ENCODE measurements around the gene GPR33. TPM values are rescaled to one million over a fixed set of nuclear protein-coding genes. Genes with fewer than 3 reads are reported as not detected.

The GPR33 gene
- total and polyA plus RNA-seq, 2 experiments from 2014 or later, result not detected

DNA sequence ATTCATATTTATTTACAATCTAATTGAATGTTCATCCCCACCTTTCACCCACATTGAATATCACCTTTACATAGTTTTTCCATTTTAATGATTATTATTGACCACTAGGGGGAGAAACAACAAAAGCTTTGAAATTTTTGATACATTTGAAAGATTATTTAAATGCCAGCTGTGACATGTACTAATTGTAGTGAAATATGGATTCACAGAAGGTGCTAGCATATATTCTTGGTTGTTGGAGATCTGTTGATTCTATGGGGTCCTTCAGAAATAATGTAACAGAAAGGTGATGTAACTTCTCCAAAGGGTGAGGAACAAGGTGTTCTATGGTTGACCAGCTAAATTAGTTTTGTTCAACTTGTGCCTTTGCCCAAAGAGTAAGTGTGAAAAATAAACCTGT, 22.4 kb upstream of the GPR33 start:
- DNase-seq (ENCODE audit: low spot score), result no peak

DNA sequence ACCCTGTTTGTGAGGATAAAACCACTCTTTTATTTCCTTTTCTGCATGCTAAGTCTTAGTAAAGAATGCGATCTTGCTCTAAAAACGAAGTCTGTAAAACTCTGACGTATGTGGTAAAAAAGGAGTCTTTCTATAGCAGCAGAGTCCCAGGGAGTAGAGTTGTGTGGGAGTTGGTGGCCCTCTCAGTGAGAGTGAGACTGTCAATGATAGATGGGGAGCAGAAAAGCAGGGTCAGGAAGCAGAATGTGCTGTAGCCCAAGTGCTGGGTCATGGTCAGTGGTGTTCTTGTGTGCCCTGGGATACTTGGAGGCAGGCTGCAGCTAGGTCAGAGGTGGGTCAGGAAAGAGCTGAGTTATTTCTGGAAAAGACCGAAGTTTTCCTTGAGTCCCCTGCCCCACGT, 20.3 kb upstream of the GPR33 start:
- TF ChIP-seq EZH2 (IDR thresholded peaks at IDR 0.05; ENCODE audit: borderline replicate concordance), result no peak
- TF ChIP-seq, protein P1, sequence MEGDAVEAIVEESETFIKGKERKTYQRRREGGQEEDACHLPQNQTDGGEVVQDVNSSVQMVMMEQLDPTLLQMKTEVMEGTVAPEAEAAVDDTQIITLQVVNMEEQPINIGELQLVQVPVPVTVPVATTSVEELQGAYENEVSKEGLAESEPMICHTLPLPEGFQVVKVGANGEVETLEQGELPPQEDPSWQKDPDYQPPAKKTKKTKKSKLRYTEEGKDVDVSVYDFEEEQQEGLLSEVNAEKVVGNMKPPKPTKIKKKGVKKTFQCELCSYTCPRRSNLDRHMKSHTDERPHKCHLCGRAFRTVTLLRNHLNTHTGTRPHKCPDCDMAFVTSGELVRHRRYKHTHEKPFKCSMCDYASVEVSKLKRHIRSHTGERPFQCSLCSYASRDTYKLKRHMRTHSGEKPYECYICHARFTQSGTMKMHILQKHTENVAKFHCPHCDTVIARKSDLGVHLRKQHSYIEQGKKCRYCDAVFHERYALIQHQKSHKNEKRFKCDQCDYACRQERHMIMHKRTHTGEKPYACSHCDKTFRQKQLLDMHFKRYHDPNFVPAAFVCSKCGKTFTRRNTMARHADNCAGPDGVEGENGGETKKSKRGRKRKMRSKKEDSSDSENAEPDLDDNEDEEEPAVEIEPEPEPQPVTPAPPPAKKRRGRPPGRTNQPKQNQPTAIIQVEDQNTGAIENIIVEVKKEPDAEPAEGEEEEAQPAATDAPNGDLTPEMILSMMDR (IDR thresholded peaks at IDR 0.05; ENCODE audit: poor library complexity), result no peak
- TF ChIP-seq EZH2phosphoT487 (IDR thresholded peaks at IDR 0.05; ENCODE audit: low read depth, severe bottlenecking, unreplicated experiment), result no peak
- H3K27me3 ChIP-seq, result no peaks in the 10 kb centered on the region
- H3K36me3 ChIP-seq (replicated peaks; ENCODE audit: insufficient read depth, low read depth), result no peaks in the 10 kb centered on the region
- H3K4me3 ChIP-seq, result no peak overlapping the region
- WGBS (ENCODE audit: low lambda C conversion rate, missing lambda C conversion rate), result 71% methylated on average over 5 of the region's 5 CpGs
- DNase-seq (ENCODE audit: low spot score), result no peak
- H3K4me1 ChIP-seq (ENCODE audit: insufficient read depth), result no peaks in the 10 kb centered on the region
- H3K79me2 ChIP-seq, result no peaks in the 10 kb centered on the region
- no peak overlapping the region for H3K4me2 ChIP-seq
- H3K9me2 ChIP-seq (replicated peaks; ENCODE audit: insufficient read depth), result no peaks in the 10 kb centered on the region
- H3K9me3 ChIP-seq (ENCODE audit: low read depth), result no peaks in the 10 kb centered on the region
- H2AFZ ChIP-seq, result no peak overlapping the region
- H3K27ac ChIP-seq, result no peak overlapping the region
- H4K20me1 ChIP-seq (ENCODE audit: insufficient read depth, poor library complexity, severe bottlenecking), result no peaks in the 10 kb centered on the region

More for the DNA sequence above, 22.4 kb upstream of the GPR33 start:
- Histone ChIP-seq H3K27ac (no peak overlapping the region), H3K4me3 (no peak overlapping the region), H3K9me3 (ENCODE audit: low read depth) (no peaks in the 10 kb centered on the region), H3K27me3 (no peaks in the 10 kb centered on the region), H4K20me1 (ENCODE audit: insufficient read depth, poor library complexity, severe bottlenecking) (no peaks in the 10 kb centered on the region), H2AFZ (no peak overlapping the region), H3K9me2 (replicated peaks; ENCODE audit: insufficient read depth) (no peaks in the 10 kb centered on the region), H3K4me1 (ENCODE audit: insufficient read depth) (no peaks in the 10 kb centered on the region), H3K36me3 (replicated peaks; ENCODE audit: insufficient read depth, low read depth) (no peaks in the 10 kb centered on the region), H3K79me2 (no peaks in the 10 kb centered on the region), H3K4me2 (no peak overlapping the region)
- TF ChIP-seq, protein P1 (IDR thresholded peaks at IDR 0.05; ENCODE audit: poor library complexity), result peak; percentile 70
- TF ChIP-seq EZH2phosphoT487 (IDR thresholded peaks at IDR 0.05; ENCODE audit: low read depth, severe bottlenecking, unreplicated experiment), result no peak

DNA sequence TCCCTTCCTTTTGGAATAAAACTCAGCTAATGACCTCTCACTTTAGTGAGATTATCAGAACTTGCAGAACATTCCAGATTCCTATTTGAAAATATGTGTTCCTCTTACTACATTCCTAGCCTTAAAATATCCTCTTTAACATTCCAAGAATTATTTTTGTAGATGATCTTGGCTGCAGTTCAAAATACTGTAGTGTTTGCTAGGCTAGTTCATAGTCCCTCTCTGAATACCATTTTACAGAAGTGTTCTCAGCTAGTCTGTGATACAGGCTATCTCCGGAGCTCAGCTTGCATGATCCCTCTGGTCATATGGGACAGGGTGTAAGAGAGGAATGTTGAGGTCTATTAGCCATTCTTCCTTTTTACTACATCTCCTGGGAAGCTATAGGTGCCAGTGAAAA, 17.6 kb upstream of the GPR33 start:
- H2AFZ ChIP-seq, result no peak overlapping the region
- WGBS (ENCODE audit: low lambda C conversion rate, missing lambda C conversion rate), result 59% methylated on average over 1 of the region's 1 CpG
- TF ChIP-seq EZH2phosphoT487 (IDR thresholded peaks at IDR 0.05; ENCODE audit: low read depth, severe bottlenecking, unreplicated experiment), result no peak
- TF ChIP-seq EZH2 (IDR thresholded peaks at IDR 0.05; ENCODE audit: borderline replicate concordance), result no peak
- TF ChIP-seq, protein P1 (IDR thresholded peaks at IDR 0.05; ENCODE audit: poor library complexity), result no peak

DNA sequence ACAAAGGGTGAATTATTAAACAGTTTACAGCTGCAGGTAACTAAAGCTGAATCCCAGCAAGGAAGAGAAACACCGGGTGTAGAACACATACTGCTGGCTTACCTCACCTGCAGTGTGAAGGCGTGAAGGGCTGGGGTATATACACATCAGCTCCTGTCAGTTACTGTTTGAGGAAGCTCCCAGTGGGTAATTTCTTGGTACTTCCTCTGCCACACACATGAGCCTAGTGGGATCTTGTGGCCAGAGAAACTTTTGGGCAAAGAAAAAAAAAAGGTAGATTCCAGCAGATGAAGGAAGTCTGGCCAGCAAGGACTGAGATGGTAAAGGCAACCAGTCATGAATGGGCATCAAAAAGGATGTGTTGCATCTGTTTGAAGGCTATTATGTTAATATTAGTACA, 14.0 kb upstream of the GPR33 start:
- Histone ChIP-seq H3K4me3 (no peak overlapping the region), H3K27me3 (no peaks in the 10 kb centered on the region), H3K27ac (no peak overlapping the region), H3K9me2 (replicated peaks; ENCODE audit: insufficient read depth) (no peaks in the 10 kb centered on the region), H3K4me1 (ENCODE audit: insufficient read depth) (no peaks in the 10 kb centered on the region), H3K79me2 (no peaks in the 10 kb centered on the region), H2AFZ (no peak overlapping the region), H3K36me3 (replicated peaks; ENCODE audit: insufficient read depth, low read depth) (no peaks in the 10 kb centered on the region), H4K20me1 (ENCODE audit: insufficient read depth, poor library complexity, severe bottlenecking) (no peaks in the 10 kb centered on the region), H3K4me2 (no peak overlapping the region), H3K9me3 (ENCODE audit: low read depth) (no peaks in the 10 kb centered on the region)
- WGBS (ENCODE audit: low lambda C conversion rate, missing lambda C conversion rate), result 72% methylated on average over 2 of the region's 2 CpGs
- DNase-seq (ENCODE audit: low spot score), result no peak
- TF ChIP-seq EZH2phosphoT487 (IDR thresholded peaks at IDR 0.05; ENCODE audit: low read depth, severe bottlenecking, unreplicated experiment) (no peak), EZH2 (IDR thresholded peaks at IDR 0.05; ENCODE audit: borderline replicate concordance) (no peak)
- TF ChIP-seq, protein P1 (IDR thresholded peaks at IDR 0.05; ENCODE audit: poor library complexity), result no peak

More for the DNA sequence above, 17.6 kb upstream of the GPR33 start:
- Histone ChIP-seq H3K27me3 (no peaks in the 10 kb centered on the region), H3K4me2 (no peak overlapping the region), H3K9me2 (replicated peaks; ENCODE audit: insufficient read depth) (no peaks in the 10 kb centered on the region), H3K79me2 (no peaks in the 10 kb centered on the region), H3K27ac (no peak overlapping the region), H4K20me1 (ENCODE audit: insufficient read depth, poor library complexity, severe bottlenecking) (no peaks in the 10 kb centered on the region), H3K4me1 (ENCODE audit: insufficient read depth) (no peaks in the 10 kb centered on the region), H3K4me3 (no peak overlapping the region), H3K9me3 (ENCODE audit: low read depth) (no peaks in the 10 kb centered on the region), H3K36me3 (replicated peaks; ENCODE audit: insufficient read depth, low read depth) (no peaks in the 10 kb centered on the region)
- DNase-seq (ENCODE audit: low spot score), result no peak
